T-helper 2 cell treated with Interferon-gamma antibody and Interleukin-4, amounts not matched to agents 100 ng/mL and 5 ng/mL, for 36 hours (primary cell): Measurements from ENCODE around the gene IL20. TPM values are rescaled to one million over a fixed set of nuclear protein-coding genes. Genes with fewer than 3 reads are reported as not detected.

Experiments used
- intact Hi-C: fragments of 100-400 bp; cut with micrococcal nuclease; formaldehyde crosslinking; loops from one replicate; pipeline ENCODE4 v1.15.1; 2023
- total RNA-seq: library from RNA; stranded (reverse); gene quantifications from 2 replicates; pipeline ENCODE4 v1.2.3, GENCODE V29; 2022

IL20 gene
- total RNA-seq, 1 donor from 2014 or later: not detected

DNA sequence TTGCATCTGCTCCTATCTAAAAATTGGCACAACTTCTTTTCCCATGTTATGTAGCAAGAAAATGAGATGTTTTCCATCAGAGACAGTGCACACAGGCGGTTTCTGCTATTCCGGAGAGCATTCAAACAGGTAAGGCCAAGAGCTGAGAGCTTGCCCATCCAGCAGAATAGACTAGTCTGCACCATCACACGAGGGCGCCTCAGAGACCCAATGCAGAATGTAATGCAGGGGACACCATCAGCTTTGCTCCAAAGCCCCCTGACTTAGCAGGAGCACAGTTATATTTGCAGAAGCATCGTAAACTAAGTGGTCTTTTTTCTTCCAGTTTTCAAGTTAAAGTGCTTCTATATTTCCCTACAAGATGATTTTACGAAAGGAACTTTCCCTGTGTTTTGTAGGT, 36.5 kb downstream of the IL20 start:
- intact Hi-C loops: no loop called here

DNA sequence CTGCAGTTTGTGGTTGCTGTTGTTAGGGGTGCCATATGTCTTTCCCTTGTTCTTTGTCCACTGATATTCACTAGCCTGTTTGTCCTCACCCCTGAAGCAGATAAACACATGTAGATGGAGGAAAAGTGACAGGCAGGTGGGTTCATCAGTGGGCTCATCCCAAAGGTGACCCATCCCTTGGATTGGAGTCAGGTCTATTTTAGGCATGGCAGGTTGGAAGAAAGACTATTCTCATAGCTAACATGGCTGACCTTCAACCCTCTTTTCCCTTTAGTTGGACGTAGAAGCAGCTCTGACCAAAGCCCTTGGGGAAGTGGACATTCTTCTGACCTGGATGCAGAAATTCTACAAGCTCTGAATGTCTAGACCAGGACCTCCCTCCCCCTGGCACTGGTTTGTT, 37.3 kb downstream of the IL20 start:
- intact Hi-C loops: no loop called here

DNA sequence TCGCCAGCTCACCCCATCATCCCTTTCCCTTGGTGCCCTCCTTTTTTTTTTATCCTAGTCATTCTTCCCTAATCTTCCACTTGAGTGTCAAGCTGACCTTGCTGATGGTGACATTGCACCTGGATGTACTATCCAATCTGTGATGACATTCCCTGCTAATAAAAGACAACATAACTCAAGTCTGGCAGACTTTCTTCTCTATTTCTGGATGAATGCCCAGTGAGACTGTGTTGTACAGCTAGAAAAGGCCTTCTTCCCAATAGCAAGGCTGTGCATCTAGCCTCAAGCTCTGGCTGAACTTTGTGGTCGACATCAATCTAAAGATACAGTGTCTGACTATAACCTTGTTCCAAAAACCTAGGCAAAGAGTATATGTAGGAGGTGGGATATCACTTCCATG, 38.3 kb downstream of the IL20 start:
- intact Hi-C loops: no loop called here

DNA sequence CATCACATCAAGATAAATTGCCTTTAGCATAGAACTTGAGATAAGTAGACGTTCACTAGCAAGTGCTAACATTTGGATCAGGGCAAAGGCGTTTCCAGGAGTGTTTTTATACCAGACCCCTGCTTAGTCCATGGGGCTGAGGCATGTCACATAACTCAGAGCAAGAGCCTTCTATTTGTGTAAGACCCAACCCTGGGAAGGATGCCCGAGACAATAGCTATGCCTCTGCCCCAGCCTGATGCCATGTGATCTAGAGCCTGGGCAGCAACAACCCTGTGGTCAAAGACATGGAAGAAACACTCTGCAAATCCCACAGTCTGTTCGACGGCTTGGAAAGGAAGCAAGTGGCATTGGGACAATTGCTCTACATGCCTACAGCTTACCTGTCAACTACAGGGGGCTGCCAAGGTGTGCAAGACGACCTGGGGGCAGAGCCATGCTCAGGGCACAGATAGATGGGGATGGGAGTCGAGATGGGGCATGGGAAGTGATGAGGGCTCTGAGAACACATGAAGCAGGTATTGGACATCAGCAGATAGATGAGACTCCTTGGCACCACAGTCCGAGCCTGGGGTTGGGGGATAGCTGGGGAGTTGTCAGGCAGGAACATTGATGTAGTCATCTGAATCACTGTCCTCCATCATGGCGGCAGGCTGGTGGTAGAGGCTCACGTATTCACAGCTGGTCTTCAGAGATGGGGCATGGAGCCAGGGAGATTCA, 39.2 kb downstream of the IL20 start:
- intact Hi-C loops: no loop called here

DNA sequence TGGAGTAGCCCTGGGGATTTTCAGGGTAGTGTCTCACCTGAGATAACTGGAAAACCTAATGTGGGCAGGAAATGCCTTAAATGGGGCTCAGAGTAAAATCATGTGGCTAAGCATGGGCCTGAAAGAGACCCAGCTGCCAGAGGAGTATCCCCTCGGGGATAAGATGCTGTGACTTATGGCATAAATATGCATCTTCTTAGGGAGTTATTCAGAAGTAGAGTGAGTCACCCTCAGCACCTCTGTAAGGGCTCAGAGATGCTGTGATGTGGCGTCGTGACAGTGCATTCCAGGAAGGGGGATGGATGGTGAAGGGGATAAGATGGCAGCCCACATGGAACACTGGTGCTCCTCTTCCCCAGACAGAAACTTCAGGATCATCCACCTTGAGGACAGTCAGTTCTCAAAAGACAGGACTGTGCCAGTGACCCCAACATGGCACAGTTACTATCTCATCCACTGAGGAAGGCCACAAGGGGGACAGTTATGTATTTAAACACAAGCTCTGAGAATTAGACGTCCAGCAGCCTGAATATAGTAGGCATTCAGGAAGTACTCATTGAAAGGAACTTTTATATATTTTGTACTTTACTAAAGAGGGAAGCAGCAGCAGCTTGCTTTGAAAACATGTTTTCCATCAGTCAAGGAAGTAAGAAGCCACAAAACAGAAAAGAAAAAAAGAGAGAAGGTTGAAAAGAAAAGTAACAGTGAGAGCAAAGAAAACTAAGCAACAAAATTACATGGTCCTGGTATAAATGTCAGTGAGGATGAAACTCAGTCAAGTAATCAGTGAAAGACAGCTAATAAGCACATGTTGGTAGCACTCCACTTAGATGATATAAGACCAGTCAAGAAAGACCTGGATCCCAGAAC, 40.1 kb downstream of the IL20 start:
- intact Hi-C loops: no loop called here

DNA sequence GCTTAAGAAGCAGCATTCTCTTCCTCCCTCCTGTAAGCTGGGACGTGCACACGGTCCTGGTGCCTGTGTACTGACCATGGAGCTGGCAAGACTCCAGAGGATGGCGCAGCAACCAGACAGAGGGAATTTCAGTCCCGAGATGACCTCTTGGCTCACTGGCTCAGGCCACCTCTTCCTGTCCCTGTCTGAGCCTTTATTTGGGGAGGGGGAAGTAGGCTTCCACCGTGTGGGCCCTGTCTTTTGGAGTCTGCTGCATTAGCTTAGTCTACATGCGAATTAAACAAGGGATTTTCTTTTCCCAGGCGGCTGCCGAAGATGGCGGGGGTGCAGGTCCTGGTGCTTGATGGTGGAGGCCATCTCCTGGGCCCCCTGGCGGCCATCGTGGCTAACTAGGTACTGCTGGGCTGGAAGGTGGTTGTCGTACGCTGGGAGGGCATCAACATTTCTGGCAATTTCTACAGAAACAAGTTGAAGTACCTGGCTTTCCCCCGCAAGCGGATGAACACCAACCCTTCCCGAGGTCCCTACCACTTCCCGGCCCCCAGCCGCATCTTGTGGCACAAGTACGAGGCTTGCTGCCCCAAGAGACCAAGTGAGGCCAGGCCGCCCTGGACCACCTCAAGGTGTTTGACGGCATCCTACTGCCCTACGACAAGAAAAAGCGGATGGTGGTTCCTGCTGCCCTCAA, 42.0 kb downstream of the IL20 start:
- intact Hi-C loops: no loop called here

DNA sequence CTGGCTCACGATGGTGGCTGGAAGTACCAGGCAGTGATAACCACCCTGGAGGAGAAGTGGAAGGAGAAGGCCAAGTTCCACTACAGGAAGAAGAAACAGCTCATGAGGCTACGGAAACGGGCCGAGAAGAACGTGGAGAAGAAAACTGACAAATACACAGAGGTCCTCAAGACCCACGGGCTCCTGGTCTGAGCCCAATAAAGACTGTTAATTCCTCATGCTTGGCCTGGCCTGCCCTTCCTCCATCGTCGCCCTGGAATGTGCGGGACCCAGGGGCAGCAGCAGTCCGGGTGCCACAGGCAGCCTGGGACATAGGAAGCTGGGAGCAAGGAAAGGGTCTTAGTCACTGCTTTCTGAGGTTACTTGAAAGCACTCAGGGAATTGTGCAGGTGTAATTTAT, 42.6 kb downstream of the IL20 start:
- intact Hi-C loops: no loop called here

DNA sequence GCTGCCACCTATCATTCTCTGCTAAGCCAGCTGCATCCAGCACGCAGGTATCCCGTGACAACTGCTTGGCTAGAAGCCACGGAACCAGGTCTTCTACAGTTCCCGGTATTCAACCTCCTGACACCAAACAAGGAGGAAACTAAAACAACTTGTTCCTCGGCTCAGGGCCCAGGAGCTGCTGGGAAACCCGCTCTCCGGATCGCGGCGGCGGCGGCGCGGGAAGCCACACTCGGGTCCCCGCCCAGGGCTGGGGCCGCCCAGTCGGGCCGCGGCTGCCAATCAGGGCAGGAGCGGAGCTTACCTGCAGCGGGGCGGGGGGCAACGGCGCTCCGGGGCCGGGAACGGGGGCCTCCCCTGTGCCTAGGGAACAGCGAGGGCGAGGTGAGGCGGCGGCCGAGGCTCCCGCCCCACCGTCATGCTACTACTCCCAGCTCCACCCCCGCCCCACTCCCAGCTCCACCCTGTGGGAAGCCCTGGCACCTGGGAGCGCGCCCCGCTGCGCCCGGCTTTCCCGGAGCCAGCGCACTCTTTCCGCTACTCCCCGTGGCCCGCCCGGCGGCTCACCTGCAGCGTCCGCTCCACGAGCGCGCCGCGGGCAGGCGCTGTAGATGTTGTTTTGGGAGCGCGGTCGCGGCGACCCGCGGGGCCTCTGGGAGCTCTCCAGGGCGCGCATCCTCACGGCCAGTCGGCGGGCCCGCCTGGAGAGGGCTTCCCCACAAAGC, 43.9 kb downstream of the IL20 start:
- intact Hi-C loops: no loop called here

DNA sequence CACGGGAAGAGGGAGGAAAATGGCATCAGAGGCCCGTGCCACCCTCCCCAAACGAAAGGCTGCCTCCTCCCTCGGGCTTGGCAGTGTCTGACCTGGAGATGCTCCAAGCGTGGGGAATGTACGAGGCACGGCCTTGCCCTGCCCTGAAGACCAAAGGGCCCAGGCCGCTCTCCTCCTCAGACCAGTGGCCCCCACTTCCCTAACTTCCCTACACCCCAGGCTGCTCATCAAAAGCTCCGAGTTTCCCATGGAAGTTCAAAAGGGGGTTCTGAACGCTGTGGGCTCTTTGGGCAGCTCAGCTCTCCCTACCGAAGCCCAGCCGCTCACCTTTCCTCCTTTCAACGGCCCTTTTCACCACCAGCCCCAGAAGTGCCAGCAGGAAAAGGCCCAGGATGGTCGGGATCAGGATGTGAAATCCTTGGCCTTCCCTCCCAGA, 44.5 kb downstream of the IL20 start:
- intact Hi-C loops: loop anchor here (5.0 kb wide), 1 partner anchor 72 kb away; no protein-coding TSS in a partner anchor

DNA sequence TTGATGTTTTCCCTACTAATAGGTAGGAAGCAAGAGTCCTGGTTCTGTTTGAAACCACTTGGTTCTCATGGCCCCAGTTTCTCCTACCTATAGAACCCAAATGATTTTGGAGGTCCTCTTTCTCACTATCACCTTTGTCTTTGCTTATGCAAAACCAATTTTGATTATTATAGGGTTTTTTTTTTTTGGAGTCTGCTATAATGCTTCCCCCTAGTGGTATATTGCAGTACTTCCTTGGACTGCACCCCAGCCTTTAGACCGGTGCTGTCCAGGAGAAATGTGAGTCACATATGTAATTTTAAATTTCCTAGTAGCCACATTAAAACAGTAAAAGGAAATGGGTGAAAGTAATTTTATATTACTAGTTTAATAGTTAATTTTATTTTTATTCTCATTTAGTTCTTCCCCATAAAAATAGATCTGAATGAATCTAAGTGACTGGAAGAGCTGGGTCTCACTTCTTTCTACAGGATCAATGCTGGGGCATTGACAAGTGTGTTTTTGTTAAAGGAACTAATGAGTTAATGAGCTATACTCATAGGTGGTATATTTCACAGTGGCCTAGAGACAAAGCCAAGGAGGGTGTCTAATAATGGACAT, 45.7 kb downstream of the IL20 start:
- intact Hi-C loops: loop anchor here (1.0 to 5.0 kb wide), 3 partner anchors 46 to 177 kb away; partner anchors contain the start of gene IL20

DNA sequence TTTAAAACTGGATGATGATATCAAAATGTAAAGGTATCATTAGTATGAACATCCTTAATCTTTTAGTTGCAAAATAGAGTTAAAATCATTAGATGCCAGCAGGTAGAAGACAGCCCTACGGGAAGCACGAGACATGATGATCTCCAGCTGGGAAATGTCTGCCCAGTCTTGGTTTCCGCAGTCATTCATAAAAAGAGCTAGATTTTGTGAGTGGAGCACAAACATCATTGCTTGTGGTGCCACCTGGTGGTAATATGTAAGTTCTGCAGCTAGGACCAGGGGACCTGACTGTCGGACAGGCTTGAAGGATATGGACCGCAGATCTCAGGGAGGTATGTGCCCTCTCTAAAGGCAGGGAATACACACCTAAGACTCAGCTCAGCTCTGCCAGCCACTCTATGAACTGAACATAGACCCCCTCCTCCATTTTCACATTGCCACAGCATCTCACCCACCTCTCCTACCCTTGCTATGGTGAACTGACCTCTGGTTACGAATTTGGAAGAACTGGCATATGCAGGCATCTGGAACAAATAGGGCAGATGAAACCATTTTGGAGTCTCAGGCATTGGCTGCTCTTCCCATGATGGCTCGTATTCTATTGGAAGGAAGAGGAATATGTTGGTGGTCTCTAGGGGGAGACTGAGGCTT, 47.1 kb downstream of the IL20 start:
- intact Hi-C loops: loop anchor here (1.0 to 5.0 kb wide), 5 partner anchors 70 to 278 kb away; no protein-coding TSS in a partner anchor

DNA sequence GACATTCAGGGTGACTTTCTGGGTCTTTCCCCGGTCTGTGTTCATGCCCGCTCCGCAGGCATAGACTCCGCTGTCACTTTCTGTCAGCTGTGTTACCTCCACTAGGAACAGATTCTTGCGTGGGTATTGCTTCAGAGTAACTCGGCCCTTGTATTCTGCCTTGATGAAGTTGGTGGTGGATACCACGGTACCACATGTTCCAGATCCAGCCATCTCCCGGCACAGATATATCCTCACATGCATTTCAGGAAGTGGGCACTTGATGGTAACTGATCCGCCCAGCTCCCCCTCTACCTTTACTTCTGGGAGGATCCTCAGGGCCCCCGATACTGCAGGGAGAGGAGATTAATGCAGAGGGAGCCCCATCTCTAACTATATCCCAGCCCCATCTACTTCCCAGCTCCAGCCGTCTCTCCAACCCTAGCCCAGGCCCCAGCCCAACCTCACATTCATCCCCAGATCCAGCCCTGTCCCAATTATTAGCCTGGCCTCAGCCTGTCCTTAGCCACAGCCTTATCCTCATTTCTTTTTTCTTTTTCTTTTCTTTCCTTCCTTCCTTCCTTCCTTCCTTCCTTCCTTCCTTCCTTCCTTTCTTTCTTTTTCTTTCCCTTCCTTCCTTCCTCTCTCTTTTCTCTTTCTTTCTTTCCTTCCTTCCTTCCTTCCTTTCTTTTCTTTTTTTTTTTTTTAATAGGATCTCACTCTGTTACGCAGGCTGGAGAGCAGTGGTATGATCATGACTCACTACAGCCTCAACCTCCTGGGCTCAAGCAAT, 48.5 kb downstream of the IL20 start:
- intact Hi-C loops: loop anchor here (2.0 to 5.0 kb wide), 2 partner anchors 68 to 255 kb away; no protein-coding TSS in a partner anchor

DNA sequence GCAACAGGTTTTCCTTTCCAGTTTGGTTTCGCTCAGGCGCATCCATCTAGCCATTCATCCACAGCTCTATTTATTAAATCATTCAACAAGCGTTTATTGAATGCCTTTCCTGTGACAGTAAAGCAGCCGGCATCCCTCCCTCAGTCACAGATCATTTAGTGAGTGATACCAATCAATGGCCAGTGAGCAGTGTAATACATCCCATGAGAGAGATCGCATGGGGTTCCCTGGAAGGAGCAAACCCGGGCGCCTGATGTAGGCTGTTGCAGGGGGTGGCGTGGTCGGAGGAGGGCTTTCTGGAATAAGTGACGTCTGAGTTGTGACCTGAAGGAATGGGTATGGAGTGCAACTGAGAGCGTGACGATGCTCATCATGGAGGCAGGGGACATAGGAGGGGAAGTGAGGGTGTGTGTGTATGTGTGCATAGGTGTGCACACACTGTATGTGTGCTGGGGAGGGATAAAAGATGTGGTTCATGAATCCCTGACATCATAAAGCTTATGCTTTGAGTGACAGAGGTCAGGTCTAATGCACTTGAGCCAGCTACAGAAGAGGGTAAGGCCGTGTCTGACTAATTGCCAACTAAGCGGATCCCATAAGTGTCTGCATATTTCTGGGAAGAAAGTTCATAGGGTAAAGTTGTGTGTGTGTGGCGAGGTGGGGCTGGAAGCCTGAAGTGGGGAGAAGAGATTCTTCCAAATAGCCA, 49.8 kb downstream of the IL20 start:
- intact Hi-C loops: no loop called here

DNA sequence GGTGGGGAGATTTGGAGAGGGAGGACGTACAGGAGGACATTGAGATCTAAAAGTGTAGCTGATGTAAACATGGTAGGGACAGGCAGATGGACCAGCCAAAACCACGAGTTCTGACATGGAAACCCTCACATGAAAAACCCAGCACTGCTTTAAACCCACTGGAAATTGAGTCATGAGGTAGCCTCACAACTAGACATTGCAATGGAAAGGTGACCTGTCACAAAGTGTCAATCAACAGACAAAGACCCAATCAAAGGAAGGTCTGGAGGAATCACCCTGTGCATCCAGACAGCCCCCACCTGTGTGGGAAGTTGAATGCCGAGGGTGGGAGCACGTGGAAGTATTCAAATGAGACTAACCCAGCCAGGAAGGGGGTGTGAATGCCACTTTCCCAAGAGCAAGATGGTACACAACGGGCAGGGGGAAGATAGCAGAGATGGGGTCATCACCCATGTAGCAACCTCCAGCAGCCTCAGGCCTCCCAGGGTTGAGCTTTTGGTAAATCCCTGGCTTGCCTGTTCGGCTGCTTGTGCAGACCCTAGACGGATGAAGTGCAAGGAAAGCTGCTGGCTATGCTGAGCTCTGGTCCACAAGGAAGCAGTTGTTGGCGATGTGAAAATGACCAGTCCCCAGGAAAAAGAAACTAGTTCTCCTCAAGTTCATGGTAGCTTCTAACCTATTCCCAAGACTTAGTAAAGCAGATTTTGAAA, 50.7 kb downstream of the IL20 start:
- intact Hi-C loops: no loop called here

DNA sequence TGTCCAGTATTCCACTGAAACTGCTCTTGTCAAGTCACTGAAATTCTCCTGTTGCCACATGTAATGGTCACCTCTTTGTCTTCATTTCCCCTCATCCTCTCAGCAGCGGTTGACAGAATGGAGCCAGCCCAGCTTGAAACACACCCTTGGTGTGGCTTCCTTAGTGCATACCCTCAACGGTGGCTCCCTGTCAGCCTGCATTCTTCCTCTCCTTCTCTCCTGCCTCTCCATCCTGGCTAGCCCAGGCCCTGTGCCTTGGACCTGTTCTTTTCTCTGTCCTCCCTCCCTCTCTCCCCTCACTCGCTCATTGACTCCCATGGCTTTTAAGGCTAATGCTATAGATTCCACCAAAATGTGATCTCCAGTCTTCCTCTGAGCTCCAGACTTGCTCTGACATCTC, 52.7 kb downstream of the IL20 start:
- intact Hi-C loops: no loop called here
